Cardiac septum (tissue), 1 donor: ENCODE measurements around the gene ENPP7. TPM values are rescaled to one million over a fixed set of nuclear protein-coding genes. Genes with fewer than 3 reads are reported as not detected.
"Not testable (repeated sequence)": the region's sequence is repeated elsewhere in the genome, so short reads cannot be mapped to it uniquely, and the experiment has no call there.

Experiments
- DNase-seq: peaks from one replicate; pipeline ENCODE4 v3.0.0-alpha.2; 2020; ENCODE audit warnings: low spot score
- intact Hi-C: fragments of 100-400 bp; cut with DNase I; formaldehyde crosslinking; loops from one replicate; pipeline ENCODE4 v1.14.0; 2022
- total RNA-seq: library from RNA; stranded (reverse); fragmentation: NEBNext Ultra II Directional; extraction: Animal tissue kit (Norgen Biotek cat#: 25700); gene quantifications from one replicate; pipeline ENCODE4 v1.2.1, GENCODE V29; 2021
- donor health status: DM: no; HTN: no; CAD: no.

ENPP7 gene
- total RNA-seq, 1 donor from 2014 or later, result not detected

DNA sequence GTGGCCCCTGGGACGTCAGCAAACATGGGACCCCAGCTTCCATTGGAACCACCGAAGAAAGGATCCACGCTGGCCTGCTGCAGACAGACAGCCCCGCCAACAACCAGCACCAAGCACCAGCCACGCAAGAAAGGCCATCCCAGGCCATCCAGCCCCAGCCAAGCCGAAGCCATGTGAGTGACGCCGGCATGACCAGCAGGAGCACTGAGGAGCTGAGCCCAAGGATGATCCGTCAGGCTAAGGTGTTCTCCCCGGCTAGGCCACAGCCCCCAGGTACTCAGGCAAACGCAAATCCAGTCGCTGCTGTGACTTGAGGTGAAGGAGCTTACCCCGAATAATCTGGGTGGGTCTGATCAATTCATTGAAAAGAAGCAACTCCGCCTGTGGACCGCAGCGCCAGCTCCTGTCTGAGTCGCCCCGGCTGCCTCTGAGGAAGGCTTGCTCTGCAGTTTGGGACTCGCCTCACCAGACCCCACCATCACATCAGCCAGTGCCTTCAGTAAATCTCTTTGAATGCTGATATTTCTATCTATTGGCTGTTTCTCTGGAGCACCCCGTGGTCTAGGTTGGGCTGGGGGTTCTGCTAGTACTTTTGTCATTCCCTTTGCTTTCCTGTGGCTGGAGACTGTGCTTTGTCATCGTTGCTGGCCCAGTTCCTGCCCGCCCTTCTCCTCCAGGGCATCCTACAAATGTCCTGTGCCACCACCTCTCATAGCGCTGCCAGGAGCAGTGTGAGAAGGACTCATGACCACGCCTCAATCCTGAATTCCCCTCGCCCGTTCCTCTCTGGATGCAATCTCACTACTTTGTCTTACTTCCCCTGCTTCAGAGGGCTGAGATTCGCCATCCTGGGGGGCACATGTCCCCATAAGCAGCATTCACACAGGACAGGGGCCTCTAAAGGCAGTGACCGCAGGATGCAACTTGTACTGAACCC is 39.1 kb downstream of the ENPP7 start:
- DNase-seq, result no peak

GRCh38 chr17:79771276-79771675 is 40.5 kb downstream of the ENPP7 start:
- DNase-seq, result no peak

More for the DNA sequence above, 39.1 kb downstream of the ENPP7 start:
- intact Hi-C loops, result no loop called here

GRCh38 chr17:79772726-79773125 is 42.0 kb downstream of the ENPP7 start:
- DNase-seq, intact Hi-C loops: not testable (repeated sequence)

More at GRCh38 chr17:79771276-79771675, 40.5 kb downstream of the ENPP7 start:
- intact Hi-C loops, result no loop called here

DNA sequence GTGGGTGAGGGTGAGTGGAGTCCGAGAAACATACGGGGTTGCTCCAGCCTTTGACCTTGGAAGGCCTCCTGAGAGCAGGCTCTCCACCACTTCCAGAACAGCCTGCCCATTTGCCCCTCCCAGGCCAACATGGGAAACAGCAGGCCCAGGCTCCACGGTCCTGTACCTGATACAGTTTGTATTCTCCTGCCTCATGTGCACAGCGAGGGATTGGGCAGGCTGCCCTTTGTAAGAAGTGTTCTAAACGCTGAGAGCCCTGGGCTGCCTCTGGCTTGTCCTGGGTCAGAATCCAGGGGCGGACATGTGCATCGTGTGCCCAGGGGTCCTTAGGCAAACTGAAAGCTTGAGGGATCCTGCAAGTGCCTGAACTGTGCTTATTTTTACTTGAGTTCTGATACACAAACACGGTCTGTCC is 43.8 kb downstream of the ENPP7 start:
- intact Hi-C loops, result no loop called here
- no peak for DNase-seq

DNA sequence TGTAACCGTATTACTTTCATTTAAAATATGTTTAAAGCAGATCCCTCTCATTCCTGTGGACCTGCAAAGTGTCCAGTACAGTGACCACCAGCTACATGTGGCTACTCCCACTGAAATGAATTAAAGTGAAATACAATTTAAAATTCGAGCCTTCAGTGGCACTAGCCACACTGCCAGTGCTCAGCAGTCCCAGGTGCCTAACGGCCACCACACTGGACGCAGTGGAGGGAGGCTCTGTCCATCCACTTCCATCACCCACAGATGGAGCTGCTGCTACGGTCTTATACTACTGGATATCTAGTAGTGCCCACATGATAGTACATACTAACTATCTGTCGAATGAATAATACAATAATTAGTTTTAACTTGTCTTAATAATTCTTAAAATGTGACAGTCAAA is 44.9 kb downstream of the ENPP7 start:
- intact Hi-C loops, result loop anchor here (5.0 kb wide), 1 partner anchor 67 kb away; no protein-coding TSS in a partner anchor
- DNase-seq, result no peak

DNA sequence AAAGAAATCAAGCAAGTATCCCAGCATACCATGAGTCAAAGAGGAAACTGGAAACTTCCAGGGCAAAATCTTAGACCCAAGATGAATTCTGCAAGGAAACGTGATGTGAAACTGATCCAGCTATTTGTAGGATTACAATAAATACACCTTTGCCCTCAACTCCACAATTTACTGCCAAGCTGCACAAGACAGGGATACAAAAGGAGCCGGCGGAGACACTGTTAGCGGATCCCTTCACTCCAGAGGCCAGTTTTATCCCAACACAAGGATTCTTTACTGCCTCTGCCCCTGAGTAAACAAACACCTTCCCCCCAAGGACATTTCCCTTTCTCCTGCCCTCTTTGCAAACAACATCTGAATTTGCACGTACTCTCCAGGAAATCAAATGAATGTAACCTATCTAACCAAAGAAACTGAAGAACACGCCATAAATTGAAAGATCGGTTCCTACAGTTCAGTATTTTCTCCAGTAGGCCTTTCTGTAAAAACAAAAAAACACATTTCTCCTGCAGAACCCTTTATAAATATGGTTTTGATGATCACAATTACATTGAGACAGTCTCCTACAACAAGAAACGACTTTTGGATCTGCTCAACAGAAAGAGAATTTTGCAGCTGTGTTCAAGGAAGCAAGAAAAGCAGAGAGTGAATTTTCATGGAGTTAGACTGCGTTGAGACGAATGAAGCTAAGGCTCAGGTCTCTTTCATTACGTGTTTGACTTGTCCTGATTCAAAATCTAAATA is 45.8 kb downstream of the ENPP7 start:
- no peak for DNase-seq
- intact Hi-C loops, result loop anchor here (5.0 kb wide), 1 partner anchor 66 kb away; no protein-coding TSS in a partner anchor

DNA sequence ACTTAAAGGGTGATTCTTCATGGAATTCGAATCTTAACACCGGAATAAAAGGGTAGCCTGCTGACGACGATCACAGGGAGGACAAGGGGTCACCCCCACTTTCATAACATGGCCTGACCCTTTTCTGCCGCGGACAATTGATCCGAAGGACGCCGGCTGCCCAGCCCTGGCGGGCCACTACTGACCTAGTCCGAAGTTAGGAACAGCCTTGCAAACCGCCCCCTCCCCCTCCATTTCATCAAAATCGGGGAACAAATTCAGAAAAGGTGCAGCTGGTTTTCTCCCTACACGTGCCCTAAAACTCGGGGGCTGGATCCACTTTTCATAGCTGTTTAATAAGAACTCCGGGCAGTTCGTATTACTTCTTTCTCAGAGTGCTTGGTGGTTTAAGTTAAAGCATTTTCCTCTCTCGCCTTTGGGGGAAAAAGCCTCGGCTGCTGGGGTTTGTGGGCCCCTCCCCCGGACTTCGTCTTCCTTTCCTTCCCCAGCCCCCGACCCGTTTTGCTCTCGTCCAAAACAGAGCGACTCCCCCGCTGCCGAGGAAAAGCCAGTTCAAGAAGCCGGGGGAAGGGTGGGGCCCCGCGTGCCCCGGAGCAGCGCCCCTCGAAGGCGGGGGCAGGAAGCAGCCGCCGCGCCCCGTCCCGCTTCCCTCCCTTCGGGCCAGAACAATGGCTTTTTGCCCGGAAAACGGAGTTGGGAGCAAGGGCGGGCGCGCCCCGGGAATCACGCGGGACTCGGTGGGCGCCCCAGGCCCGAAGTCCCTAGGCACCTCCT is 46.6 kb downstream of the ENPP7 start:
- intact Hi-C loops, result loop anchor here (5.0 kb wide), 1 partner anchor 65 kb away; no protein-coding TSS in a partner anchor
- DNase-seq, result no peak

- intact Hi-C loops, result loop anchor here (5.0 kb wide), 1 partner anchor 64 kb away; no protein-coding TSS in a partner anchor
- DNase-seq, result peak; percentile 91
Observed at GRCh38 chr17:79777894-79778503, 47.3 kb downstream of the ENPP7 start, which contains the start of gene CBX2. TSS of gene CBX2 (plus strand) at chr17:79778148. CDS start at chr17:79778236, 88 bp downstream.

- no peak for DNase-seq
- intact Hi-C loops, result loop anchor here (5.0 kb wide), 1 partner anchor 64 kb away; no protein-coding TSS in a partner anchor
Observed at GRCh38 chr17:79778504-79779083, 47.9 kb downstream of the ENPP7 start.

- intact Hi-C loops, result loop anchor here (5.0 kb wide), 1 partner anchor 63 kb away; no protein-coding TSS in a partner anchor
- no peak for DNase-seq
Observed at GRCh38 chr17:79779084-79779529, 48.4 kb downstream of the ENPP7 start.

- no peak for DNase-seq
- intact Hi-C loops, result loop anchor here (5.0 kb wide), 1 partner anchor 62 kb away; no protein-coding TSS in a partner anchor
Observed at GRCh38 chr17:79779661-79780365, 49.1 kb downstream of the ENPP7 start.

DNA sequence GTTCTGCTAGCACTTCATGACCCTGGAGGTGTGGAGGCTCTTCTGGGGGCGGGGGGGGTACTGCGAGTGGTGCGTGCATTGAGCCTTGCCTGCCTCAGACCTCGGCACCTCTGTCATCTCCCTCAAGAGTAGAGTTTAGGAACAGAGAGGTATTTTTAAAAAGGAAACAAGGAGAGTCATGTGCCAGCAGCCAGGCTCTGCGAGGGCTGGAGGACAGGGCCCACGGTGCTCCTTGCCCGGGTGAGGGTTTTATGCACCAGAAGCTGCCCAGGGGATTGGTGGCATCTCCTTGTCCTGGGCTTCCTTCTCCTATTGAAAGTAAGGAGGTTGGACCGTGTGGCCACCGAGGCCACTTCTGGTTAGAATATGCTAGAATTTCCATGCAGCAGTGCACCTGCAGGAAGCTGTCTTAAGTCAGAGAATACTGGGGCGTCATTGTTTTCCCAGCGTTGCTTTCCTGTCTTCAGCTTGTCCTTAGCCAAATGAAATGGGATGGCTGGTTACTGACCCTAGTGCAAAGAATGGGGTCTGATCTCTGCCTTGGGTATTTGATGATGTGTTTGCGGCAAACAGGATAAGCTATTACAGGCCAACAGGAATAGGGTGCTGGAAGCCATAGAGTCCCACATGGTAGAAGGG is 50.4 kb downstream of the ENPP7 start:
- intact Hi-C loops, result no loop called here
- no peak for DNase-seq

DNA sequence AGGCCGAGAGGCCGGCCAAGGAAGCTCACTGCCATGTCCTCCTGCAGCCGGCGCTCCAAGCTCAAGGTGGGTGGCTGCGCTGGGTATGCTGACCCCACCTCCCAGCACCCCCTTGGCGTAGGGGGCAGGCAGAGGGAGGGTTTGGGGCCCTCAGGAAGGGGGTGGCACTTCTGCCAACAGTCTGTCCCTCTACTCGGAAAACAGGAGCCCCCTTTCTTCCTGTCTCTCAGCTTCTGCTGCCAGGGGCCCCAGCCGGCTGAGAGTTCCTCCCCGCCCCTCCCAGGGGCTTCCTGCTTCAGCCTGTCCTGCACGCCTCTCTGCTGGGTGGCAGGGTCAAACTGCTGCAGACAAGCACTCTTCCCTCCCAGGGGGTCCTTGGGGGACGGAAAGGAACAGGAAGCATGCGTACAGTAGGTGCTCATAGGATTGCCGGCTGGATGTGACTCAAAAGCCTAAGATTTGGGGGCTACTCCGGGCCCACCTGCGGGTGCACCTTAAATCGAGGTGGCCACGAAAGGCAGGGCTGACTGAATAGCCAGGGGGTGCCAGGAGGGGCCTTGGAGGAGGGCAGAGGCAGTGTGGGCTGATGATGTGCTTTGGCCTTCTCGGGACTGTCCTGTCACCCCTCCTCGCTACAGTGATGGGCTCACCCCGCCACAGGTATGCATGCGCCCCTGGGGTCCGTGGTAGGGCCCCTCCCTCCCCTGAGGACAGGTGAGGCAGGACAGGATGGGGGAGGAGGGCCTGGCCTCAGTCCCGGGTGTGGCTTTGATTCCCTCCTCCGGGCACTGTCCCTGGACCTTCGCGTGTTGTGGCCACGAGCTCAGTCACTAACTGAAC is 51.2 kb downstream of the ENPP7 start:
- DNase-seq, result no peak
- intact Hi-C loops, result no loop called here

GRCh38 chr17:79783891-79784290 is 53.1 kb downstream of the ENPP7 start:
- intact Hi-C loops, result no loop called here
- DNase-seq, result no peak

DNA sequence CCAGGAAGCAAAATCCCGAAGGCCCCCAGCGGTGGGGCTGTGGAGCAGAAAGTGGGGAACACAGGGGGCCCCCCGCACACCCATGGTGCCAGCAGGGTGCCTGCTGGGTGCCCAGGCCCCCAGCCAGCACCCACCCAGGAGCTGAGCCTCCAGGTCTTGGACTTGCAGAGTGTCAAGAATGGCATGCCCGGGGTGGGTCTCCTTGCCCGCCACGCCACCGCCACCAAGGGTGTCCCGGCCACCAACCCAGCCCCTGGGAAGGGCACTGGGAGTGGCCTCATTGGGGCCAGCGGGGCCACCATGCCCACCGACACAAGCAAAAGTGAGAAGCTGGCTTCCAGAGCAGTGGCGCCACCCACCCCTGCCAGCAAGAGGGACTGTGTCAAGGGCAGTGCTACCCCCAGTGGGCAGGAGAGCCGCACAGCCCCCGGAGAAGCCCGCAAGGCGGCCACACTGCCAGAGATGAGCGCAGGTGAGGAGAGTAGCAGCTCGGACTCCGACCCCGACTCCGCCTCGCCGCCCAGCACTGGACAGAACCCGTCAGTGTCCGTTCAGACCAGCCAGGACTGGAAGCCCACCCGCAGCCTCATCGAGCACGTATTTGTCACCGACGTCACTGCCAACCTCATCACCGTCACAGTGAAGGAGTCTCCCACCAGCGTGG is 53.7 kb downstream of the ENPP7 start:
- no peak for DNase-seq
- intact Hi-C loops, result loop anchor here (5.0 kb wide), 1 partner anchor 138 kb away; no protein-coding TSS in a partner anchor
